Cardiac fibroblast (primary cell): ENCODE results near the gene ACBD4.

Source experiments
- DNase-seq, 2 donors: peaks; one replicate each; pipeline versions ENCODE4 v3.0.0 to v3.0.0-alpha.2; 2010; ENCODE audit warnings: low read depth in 2 of 2
- H3K4me3 ChIP-seq, 2 donors: replicated peaks in 1 of 2; 1 replicate in 1 of 2; 2 replicates in 1 of 2; pipeline ENCODE4 v1.5.1; 2011; ENCODE audit warnings: low read depth in 2 of 2, low read length in 2 of 2, mild to moderate bottlenecking in 2 of 2, moderate library complexity in 1 of 2
- TF ChIP-seq, protein P1 (sequence below): IDR thresholded peaks from one replicate; pipeline ENCODE4 v1.5.1; 2011; ENCODE audit warnings: low read depth, mild to moderate bottlenecking, low read length, inconsistent platforms

ACBD4 gene, protein sequence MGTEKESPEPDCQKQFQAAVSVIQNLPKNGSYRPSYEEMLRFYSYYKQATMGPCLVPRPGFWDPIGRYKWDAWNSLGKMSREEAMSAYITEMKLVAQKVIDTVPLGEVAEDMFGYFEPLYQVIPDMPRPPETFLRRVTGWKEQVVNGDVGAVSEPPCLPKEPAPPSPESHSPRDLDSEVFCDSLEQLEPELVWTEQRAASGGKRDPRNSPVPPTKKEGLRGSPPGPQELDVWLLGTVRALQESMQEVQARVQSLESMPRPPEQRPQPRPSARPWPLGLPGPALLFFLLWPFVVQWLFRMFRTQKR

DNA sequence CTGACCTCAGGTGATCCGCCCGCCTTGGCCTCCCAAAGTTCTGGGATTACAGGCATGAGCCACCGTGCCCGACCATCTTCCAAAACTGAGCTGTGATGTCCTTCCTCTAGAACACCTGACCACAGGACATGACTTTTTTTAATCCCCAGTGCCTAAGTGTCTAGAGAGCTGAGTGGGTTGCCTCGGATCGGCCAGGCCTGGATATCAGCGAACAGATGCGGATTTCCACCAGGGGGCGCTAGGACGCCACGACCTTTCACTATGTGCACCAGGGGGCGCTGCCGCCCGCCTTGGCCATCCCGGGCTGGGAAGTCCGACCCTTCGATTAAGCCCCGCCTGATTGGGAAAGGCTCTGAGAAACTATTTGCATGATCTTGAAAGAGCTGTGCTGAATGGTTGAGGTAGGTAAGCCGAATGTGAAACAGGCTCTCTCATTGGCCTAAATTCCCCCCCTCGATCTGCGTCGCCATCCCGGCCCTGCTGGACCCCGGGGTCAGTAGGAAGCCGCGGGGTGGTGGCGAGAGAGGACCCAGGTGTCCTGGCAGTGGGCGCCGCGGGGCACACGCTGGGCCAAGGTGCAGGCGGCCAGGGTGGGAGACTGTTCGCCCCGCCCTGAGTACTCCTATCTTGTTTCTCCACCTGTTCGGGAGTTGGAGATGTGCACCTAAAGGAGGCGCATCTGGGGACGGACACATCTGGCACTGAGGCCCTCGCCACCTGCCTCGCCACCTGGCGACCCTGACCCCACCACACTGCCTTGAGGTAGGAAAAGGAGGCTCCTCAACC is at the start of gene ACBD4:
Gene ACBD4, plus strand, starts transcription at position 496 of the 786 bp plus-strand sequence. CDS start 458 bp downstream, outside the sequence.
- H3K4me3 ChIP-seq, result peak within 1 kb of the TSS; percentile 69 to 76
- TF ChIP-seq, protein P1, sequence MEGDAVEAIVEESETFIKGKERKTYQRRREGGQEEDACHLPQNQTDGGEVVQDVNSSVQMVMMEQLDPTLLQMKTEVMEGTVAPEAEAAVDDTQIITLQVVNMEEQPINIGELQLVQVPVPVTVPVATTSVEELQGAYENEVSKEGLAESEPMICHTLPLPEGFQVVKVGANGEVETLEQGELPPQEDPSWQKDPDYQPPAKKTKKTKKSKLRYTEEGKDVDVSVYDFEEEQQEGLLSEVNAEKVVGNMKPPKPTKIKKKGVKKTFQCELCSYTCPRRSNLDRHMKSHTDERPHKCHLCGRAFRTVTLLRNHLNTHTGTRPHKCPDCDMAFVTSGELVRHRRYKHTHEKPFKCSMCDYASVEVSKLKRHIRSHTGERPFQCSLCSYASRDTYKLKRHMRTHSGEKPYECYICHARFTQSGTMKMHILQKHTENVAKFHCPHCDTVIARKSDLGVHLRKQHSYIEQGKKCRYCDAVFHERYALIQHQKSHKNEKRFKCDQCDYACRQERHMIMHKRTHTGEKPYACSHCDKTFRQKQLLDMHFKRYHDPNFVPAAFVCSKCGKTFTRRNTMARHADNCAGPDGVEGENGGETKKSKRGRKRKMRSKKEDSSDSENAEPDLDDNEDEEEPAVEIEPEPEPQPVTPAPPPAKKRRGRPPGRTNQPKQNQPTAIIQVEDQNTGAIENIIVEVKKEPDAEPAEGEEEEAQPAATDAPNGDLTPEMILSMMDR, result peak; percentile 100
- peak; percentile 98 to 99 for DNase-seq

DNA sequence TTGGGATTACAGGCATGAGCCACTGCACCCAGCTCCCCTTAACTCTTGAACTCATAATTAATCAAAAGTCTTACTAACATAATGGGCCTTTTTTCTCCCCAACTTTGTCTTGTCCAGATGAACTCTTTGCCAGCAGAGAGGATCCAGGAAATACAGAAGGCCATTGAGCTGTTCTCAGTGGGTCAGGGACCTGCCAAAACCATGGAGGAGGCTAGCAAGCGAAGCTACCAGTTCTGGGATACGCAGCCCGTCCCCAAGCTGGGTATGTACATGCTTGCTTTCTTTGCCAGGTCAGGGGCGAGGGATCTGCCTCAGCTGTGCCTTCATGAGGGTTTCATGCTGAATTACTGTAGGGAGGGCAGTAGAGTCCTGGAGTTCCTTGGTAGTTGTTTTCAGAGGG is 49.1 kb upstream of the ACBD4 start:
- H3K4me3 ChIP-seq, result no peak overlapping the region
- TF ChIP-seq, protein P1, result no peak
- no peak for DNase-seq

DNA sequence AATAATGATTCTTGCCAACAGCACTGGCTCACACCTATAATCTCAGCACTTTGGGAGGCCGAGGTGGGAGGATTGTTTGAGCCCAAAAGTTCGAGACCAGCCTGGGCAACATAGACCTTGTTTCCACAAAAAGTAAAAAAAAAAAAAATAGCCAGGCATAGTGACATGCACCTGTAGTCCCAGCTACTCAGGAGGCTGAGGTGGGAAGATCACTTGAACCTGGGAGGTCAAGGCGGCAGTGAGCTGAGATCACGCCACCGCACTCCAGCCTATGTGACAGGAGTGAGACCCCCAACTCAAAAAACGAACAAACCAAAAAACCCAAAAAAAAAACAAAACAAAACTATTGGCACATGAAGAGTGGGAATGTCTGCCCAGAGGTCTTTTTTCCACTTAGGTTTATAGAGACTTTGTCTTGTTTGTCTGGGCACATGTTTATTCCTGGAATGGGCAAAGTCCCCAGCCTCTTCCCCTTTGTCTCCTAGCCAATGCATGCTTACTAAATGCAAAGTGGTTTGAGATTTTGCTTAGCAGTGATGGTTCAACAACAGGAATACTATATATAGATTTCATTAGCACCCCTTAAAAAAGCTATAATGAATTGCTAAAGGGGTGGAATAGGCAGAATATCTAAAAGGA is 48.5 kb upstream of the ACBD4 start:
- DNase-seq, result no peak
- TF ChIP-seq, protein P1, result no peak
- no peak overlapping the region for H3K4me3 ChIP-seq

DNA sequence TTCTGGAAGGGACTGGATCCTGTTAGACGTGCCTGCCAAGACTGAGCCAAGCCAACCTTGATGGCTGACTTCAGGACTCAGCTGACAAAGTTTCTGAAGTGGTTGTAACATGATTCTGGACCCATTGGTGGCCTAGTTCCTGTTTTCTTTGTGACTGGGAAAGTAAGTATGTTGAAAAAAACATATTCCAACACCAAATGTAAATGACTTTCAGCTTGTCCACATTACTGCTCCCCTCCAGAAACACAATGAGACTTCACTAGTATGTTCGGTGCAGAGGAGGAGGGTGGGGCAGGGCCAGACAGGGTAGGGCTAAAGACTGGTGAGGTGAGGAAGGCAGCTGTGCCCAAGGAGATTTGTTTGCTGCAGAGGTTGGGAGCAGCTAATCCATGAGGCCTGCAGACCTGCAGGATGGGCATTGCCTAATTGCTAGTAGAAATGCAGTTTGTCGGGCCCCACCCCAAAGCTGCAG is 47.9 kb upstream of the ACBD4 start:
- H3K4me3 ChIP-seq, result no peak overlapping the region
- TF ChIP-seq, protein P1, result no peak
- peak in 1 of 2 donors; percentile 50 for DNase-seq

DNA sequence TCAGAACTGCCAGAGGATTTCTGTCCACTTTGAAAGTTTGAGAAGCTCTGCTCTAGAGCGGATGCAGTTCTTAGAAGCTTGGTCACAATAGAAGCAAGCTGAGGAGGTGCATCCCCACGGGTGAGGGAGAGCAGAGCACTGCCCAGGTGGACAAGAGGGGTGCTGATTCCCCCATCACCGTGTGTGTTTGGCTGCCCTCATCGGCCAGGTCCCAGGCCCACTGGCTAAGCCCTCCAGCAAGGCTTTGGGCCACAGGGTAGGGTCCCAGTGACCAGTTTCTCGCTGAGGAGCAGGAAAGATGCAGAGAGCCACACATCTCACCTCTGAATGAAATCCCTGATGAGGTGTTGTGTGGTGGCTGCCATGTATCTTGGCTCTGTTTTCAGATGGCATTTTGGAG is 47.5 kb upstream of the ACBD4 start:
- no peak for DNase-seq
- TF ChIP-seq, protein P1, result no peak
- no peak overlapping the region for H3K4me3 ChIP-seq

DNA sequence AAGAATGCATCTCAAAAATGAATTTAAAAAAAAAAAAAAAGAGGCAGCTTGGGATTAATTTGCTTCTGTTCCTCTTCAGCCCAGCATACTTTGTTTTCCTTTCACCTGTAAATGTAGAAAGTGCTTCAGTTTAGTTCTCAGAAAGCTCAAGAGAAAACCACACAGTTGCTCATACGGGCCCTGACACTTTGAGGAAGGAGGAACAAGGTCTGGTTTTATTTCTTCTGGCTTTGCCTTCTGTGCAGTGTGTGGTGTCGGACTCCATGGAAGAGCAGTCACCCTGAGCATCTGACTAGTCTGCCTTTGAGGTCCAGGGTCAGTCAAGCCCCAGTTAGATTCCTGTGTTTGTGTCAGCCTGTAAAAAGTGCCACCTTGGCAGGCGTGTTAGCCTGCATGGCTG is 46.7 kb upstream of the ACBD4 start:
- no peak for DNase-seq
- TF ChIP-seq, protein P1, result no peak
- H3K4me3 ChIP-seq, result no peak overlapping the region
